Activated CD4-positive, CD25-positive, alpha-beta regulatory T cell (primary cell): ENCODE data around the gene CGNL1.

ENCODE experiments used
- DNase-seq, 4 experiments: peaks; one replicate each; lab custom pipeline; 2025; lab: John Stamatoyannopoulos, UW

CGNL1 gene

DNA sequence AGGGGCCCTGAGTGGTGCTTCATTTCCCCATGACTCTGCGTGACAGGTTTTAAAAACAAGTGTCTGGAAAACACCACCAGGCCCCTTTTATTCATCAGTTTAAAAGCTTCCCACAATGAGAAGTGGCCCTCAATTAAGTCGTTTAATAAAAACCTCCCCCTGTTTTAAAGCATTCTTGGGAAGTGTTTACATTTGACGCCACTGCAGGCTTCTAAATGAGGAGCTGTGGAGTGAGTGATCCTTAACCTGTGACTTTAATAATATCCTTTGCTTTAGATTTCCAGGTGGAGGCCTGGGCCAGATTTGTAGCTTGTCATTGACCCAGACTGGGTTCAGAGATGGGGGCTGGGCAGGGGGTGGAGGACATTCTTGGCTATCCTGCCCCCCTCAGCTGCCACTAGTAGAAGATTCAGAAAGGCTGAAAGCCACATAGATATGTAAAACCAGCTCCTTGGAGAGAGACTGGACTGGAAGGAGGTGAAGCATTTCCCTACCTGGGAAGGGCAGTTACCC lies 11.3 kb downstream of the CGNL1 start:
- no peak for DNase-seq

GRCh38 chr15:57388464-57388863 lies 12.2 kb downstream of the CGNL1 start:
- no peak for DNase-seq

DNA sequence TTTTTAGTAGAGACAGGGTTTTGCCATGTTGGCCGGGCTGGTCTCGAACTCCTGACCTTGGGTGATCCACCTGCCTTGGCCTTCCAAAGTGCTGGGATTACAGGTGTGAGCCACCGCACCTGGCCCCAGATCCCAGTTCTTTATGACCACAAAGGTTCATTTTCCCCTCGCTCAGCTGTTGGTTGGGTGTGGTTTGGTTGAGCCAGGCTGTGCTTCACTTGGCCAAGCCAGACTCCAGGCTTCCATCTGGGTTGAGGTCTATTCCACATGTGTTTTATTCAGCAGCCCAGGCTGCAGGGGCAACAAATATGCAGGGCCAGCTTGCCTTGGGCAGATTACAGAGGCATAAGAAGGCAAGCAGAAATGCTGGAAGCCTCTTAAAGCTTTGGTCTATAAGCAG lies 13.7 kb downstream of the CGNL1 start:
- DNase-seq = no peak

GRCh38 chr15:57390583-57390982 lies 14.3 kb downstream of the CGNL1 start:
- no peak for DNase-seq

- DNase-seq = no peak
Measured at GRCh38 chr15:57391537-57391936, 15.2 kb downstream of the CGNL1 start.

DNA sequence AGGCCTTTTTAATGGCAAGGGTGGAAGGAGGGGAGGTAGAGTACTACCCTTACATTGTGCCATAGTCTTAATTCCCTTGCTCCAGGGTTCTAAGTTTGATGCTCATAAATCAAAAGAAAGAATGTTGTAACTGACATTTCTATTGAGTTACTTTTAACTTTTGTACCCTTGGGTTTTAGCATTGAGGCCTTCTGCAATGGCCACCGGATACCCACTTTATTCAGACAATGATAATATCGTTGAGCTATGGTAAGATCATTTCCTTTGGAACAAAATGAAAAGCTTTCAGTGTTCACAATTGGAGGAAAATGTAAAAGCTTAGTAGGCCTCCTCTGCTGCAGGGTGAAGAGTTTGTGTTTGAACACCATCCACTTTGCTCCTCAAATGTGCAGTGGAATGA lies 16.8 kb downstream of the CGNL1 start:
- no peak for DNase-seq

- no peak for DNase-seq
Measured at GRCh38 chr15:57395292-57395691, 19.0 kb downstream of the CGNL1 start.

- no peak for DNase-seq
Measured at GRCh38 chr15:57398336-57398735, 22.0 kb downstream of the CGNL1 start.

DNA sequence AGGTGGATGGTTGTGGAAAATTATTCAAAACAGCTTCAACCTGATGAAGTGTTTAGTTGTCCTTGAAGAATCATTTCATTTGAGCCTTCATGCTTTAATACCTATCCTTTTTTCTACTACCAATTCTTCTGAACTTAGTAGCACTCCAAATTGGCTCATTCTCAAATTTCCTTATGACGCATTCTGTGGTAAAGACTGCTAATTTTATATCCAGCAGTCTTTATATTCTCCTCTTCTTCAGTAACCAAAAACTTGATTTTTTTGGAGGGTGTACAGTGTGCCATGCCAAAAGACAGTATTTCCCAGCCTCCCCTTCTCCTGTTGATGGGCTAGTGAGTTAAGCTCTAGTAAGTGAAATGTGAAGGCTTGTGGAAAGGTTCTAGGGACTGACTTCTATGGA lies 25.2 kb downstream of the CGNL1 start:
- DNase-seq = no peak

DNA sequence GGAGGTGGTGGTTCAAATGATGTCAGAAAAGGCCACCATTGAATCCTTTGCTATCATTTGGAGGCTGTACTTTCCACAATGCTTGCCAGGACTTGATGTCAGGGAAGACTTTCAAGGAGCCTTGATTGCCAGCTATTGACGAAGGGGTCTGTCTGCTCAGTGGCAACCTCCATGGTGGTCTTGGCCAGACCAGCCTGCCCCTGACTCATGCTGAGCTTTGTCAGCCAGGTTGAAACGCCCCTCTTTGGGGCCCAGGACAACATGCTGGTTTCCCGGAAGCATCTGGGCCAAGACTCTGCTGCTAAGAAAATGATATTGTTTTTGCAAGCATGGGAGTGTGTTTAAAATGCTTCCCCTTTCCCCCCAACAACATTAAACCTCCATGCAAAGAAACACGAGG lies 26.7 kb downstream of the CGNL1 start:
- no peak for DNase-seq

- DNase-seq = no peak
Measured at GRCh38 chr15:57403566-57404325, 27.4 kb downstream of the CGNL1 start.

- DNase-seq = no peak
Measured at GRCh38 chr15:57405133-57405532, 28.8 kb downstream of the CGNL1 start.

- no peak for DNase-seq
Measured at GRCh38 chr15:57406062-57406772, 29.9 kb downstream of the CGNL1 start.

DNA sequence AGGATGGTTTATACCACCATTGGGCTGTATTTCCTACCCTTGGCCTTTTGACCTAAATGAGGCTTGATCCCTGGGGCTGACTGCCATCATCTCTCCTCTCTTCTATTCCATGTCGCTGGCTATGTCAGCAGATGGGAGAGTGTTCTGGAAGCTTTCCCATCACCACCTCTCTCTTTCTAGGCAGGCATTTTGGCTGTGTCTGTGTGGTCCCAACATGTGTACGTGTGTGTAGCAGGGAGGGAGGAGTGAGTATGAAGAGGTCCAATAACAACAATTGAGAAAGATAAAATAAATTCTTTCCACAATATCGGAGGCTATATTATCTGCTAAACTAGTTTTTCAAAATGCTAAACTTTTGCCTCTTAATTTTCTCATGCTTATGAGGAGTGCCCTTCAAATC lies 34.1 kb downstream of the CGNL1 start:
- no peak for DNase-seq

DNA sequence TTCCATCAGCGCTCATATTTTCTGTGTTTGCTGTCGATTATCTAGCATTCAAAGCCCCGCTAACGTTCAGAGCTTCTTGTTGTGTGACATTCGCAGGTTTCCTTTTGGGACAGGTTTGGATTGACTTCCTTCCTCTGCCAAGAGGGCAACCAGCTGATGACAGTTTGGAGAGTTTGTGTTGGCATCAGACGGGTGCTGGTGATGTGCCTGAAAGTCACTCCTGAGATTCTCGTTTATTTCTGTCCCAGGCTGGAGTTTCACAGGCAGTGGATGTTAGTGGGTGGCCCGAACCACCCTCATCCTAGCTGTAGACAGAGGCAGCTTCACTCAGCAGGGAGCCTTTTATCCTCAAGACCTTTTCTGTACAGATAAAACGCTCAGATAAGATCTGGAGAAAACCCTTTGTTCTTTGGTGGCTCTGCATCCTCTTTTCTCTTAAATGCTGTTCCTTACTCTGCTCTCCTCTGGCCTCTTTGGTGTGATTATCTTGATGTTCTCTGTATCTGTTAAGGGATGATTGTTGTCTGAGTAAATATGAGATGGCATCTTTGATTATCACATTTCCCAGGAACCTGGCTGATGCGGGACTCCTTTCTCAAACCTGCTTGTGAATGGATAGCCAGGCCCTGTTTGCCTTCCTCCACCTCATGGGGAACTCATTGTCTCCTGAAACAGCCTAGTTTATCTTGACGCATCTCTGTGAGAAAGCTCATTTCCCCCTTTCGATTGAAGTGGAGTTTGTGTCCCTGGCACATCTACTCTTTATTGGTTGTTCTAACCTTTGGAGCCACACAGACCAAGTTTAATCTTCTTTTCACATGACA lies 35.9 kb downstream of the CGNL1 start:
- DNase-seq = no peak

GRCh38 chr15:57415602-57416001 lies 39.3 kb downstream of the CGNL1 start:
- DNase-seq = no peak

- no peak for DNase-seq
Measured at GRCh38 chr15:57418635-57419034, 42.3 kb downstream of the CGNL1 start.

- no peak for DNase-seq
Measured at GRCh38 chr15:57419335-57419734, 43.0 kb downstream of the CGNL1 start.

- no peak for DNase-seq
Measured at GRCh38 chr15:57421110-57421509, 44.8 kb downstream of the CGNL1 start.

DNA sequence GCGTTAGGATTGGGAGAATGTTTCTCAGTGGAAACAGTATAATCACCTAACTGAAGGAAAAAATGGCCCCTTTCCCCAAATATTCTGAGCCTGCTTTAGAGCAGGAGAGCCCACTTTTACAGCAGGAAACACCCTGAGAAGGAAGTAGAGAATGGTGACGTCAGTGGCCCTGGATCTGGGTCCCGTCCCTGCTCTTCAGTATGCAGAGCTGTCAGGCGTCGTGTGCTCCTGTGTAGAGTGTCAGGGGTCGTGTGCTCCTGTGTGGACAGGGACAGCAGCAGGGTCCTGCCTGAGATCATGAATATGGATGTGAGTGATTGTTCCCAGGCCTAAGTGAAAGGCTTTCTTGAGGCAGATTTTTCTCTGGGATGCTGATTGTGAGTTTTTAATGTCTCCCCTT lies 45.2 kb downstream of the CGNL1 start:
- no peak for DNase-seq

DNA sequence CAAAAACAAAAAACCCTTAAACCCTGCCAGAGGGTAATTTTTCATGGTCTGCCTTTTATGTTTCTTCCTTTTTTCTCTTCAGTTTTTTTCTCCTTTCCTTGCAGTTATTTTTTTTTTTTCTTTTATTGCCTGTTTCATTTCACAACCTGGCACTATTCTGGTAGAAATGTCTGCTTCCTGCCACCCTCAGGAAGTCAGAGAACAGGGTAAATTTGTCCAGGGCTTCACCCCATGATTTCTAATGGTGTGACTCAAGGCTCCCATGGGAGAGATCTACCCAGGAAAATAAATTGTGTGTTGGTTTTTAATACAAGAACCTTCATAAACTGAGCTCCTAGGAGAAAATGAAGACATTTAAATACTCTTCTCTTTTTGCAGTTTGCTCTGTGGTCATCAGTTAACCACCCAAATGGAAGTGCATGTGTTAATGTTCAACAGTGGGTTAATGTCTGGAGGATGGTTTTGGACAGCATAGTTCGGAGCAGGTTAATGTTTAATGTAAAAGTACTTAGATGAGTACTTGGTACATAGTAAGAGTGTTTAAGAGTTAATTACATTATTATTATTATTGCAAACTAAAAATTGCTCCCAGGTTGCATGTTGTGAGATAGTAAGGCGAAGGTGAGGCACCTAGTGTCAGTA lies 45.9 kb downstream of the CGNL1 start:
- no peak for DNase-seq

- no peak for DNase-seq
Measured at GRCh38 chr15:57423599-57424140, 47.4 kb downstream of the CGNL1 start.
